ENCODE data around the gene MARVELD2. TPM values are rescaled to one million over a fixed set of nuclear protein-coding genes. Genes with fewer than 3 reads are reported as not detected.
"Not testable (repeated sequence)": the region's sequence is repeated elsewhere in the genome, so short reads cannot be mapped to it uniquely, and the experiment has no call there.

The MARVELD2 gene, protein sequence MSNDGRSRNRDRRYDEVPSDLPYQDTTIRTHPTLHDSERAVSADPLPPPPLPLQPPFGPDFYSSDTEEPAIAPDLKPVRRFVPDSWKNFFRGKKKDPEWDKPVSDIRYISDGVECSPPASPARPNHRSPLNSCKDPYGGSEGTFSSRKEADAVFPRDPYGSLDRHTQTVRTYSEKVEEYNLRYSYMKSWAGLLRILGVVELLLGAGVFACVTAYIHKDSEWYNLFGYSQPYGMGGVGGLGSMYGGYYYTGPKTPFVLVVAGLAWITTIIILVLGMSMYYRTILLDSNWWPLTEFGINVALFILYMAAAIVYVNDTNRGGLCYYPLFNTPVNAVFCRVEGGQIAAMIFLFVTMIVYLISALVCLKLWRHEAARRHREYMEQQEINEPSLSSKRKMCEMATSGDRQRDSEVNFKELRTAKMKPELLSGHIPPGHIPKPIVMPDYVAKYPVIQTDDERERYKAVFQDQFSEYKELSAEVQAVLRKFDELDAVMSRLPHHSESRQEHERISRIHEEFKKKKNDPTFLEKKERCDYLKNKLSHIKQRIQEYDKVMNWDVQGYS
- 1.5 TPM for total RNA-seq
- long read RNA-seq, partial matches to known transcripts: 1 of 1 reads
- long read RNA-seq, other reads (novel, unspliced or antisense): 0 of 1 reads

DNA sequence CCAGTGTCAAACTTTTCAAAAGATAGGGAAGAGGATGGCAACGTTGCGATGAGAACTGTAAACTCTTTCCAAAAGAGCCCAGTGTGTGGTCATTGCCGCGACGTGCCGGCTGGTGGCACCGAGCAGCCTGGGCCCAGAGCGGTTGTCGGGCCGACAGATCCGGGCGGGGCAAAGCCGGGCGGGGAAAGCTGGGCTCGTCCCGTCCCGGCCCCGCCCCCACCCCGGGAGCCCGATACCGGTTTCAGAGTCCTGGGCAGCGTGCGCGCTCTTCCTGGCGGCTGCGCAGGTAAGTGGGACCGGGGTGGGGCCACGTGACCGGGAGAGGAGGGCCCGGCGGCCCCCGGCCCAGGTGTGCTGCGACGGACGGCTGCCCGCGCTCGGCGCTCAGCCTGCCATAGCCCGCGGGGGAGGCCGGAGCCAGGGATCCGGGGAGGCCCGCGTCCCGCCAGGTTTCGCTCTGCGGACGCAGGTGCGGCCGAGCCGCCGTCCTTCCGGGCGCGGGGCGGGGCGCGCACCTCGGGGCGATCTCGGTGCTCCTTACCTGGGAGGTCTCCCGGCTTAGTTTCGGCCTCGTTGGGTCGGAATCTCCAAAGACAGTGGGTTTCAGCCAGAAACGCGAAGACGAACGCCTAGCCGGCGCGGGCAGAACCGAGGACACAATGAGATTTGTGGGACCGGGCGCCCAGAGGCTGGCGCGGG lies at the start of gene MARVELD2:
MARVELD2 (plus strand) TSS at position 232 of the 699 bp plus-strand sequence. CDS start 4,270 bp downstream, outside the sequence.
- DNase-seq (ENCODE audit: missing footprints): peak; percentile 74
- intact Hi-C loops (cut with DNase I): no loop called here
- ATAC-seq: peak; percentile 91

DNA sequence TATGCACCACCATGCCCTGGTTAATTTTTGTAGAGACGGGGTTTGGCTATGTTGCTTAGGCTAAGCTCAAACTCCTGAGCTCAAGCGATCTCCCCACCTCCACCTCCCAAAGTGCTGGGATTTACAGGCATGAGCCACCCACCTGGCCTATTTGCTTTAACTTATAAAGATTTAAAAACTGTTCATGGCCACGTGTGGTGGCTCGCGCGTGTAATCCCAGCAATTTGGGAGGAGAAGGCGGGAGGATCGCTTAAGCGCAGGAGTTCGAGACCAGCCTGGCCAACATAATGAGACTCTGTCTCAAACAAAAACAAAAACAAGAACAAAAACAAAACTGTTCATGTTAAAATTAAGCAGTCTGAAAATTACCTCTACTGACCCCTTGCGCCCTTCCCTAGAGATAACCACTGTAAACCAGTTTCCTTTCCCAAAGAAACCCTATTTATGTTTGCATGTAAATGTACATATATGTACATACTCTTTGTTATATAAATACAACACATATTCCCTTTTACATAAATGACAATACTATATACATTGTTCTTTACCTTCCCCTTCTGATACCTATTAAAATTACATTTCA lies 47.1 kb upstream of the MARVELD2 start:
- ATAC-seq (no peak), DNase-seq (ENCODE audit: missing footprints) (no peak)
- intact Hi-C loops (cut with DNase I): no loop called here

DNA sequence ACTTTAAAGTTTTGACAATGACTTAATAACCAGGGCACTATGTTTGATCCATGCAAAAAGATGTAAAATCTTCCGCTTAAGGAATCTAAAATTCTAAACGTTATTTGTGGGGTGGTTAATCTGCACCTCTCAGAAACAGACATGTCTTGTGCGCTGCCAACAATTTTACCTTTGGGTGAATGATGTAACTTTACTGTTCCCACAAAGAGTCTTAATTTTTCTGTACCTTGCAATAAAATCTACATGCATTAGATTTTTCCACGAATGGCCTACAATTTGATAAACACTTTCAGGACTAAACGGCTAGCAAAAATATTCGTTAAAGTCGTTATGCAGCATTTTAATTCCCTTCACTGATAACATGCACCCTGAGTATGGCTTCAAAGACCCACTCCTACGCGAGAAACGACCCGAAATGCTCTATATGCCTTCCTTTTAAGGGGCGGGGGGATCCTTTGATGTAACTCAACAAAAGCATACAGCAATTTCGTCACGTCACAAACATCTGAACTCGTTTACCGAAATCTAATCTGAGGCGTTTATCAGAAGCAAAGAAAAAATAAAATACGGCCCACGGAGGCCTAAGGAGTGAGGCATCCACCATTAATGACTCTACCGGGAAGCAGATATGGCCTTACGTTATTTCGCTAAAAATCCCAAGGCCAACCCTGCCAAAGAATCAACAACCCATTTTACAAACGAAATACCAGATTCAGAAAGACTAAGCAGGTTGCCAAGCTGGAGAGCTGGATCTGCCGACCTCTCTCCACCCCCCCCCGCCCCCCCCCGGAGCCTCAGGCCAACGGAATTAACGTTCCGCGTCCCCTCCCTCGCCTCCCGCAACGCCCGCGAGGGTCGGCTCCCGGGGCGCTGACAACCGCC lies 46.2 kb upstream of the MARVELD2 start:
- intact Hi-C loops (cut with DNase I): no loop called here
- no peak for DNase-seq (ENCODE audit: missing footprints)
- peak; percentile 54 for ATAC-seq

DNA sequence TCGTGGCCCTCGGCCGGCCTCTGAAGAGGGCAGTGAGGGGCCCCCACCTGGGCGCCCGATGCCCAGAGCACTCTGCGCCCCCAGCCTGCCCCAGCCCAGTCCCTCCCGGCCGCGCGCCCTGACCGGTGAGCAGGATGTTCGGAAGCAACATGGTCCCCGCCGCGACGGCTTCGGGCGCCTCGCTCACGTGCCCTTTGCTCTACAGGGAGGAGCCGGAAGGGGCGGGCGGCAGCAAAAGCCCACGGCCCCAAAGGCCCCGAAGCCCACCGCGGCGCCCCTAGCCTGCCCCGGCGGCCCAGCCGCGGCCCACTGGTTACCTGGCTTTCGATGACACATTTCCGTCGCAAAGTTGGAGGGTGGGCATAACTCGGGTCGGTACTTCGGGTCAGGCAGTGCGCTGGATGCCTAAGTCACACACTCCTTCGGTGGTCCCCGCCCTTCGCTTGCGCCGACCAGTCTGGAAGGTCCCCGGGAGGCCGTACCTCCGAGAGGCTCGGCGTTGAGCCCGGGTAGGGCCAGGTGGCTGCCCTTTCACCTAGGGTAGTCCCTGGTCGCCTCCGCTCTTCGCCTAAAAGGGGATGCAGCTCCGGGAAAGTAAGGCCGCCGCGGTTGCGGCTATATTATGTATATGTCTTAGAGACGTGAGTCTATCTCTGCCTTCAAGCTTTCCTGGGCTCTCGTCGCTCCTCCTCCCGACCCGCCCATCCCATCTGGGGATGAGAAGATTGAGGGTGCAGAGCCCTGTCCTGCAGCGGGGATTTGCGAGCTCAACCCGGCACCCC lies 45.4 kb upstream of the MARVELD2 start, which contains the start of the genes AK6, RAD17 and TAF9:
AK6 (minus strand) TSS at position 181 of the 782 bp plus-strand sequence; CDS start at position 151, 30 bp downstream.
RAD17 (plus strand) TSS at position 479 of the 782 bp plus-strand sequence. CDS start 2,391 bp downstream, outside the sequence.
TAF9 (minus strand) TSS at position 181 of the 782 bp plus-strand sequence. CDS start 3,783 bp downstream, outside the sequence.
- DNase-seq (ENCODE audit: missing footprints) (peak; percentile 97), ATAC-seq (peak; percentile 98)
- intact Hi-C loops (cut with DNase I): no loop called here

DNA sequence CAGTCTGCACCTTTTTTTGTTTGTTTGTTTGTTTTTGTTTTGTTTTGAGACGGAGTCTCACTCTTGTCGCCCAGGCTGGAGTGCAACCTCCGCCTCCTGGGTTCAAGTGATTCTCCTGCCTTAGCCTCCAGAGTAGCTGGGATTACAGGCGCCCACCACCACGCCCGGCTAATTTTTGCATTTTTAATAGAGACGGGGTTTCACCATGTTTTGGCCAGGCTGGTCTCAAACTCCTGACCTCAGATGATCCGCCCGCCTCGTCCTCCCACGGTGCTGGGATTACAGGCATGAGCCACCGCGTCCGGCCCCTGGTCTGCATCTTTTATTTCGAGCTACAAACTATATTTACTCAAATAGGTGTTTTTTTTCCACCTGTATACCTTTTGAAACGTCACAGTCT lies 44.6 kb upstream of the MARVELD2 start:
- DNase-seq (ENCODE audit: missing footprints); intact Hi-C loops (cut with DNase I); ATAC-seq: not testable (repeated sequence)

DNA sequence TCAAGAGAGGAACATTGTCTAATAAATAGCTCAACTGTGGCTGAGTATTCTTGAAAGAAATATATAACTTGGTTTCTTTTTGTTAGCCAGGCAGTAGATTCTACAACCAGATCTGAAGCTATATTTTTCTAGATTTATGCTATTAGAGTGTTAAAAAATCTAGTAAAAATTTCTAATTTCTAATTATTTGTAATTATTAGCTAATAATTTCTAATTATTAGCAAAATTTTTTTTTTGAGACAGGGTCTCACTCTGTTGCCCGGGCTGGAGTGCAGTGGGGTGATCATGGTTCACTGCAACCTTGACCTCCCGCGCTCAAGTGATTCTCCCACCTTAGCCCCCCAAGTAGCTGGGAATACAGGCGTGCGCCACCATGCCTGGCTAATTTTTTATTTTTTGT lies 42.5 kb upstream of the MARVELD2 start:
- intact Hi-C loops (cut with DNase I): no loop called here
- DNase-seq (ENCODE audit: missing footprints): no peak
- no peak for ATAC-seq

DNA sequence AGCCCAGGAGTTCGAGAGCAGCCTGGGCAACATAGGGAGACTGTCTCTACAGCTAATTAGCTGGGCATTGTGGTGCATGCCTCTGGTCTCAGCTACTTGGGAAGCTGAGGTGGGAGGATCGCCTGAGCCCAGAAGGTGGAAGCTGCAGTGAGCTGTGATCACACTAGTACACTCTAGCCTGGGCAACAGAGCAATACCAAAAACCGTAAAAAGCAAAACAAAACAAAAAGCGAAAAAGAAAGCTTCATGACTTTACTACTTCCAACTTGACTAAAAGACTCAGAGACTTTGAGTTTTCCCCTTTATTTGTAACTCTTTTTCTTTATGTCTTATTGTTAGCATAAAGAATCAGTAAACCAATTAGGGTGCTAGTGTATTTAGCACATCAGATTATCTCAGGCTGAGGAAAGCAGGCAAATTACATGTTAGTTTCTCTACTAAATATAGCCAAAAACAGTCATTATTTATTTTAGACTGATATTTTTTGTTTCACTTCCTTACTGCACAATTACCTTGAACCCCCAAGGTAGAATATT lies 39.9 kb upstream of the MARVELD2 start:
- ATAC-seq (no peak), DNase-seq (ENCODE audit: missing footprints) (no peak)
- intact Hi-C loops (cut with DNase I): no loop called here

DNA sequence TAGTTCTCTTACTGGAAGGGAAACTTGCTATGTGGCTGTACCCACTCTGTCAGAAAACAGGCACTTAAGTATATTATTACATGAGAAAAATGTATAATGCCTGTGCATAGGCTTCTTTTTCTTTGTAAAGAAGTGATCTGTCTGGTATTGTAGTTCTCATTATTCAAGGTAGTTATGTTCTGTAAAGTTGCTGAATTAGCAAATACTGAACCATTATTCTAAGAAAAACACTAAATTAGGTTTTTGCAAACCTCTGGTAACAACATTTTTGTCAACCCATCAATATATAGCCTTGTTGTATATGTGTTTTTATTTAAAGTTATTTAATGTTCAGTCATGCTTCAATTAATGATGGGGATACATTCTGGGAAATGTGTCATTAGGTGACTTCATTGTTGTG lies 36.5 kb upstream of the MARVELD2 start:
- DNase-seq (ENCODE audit: missing footprints) (no peak), ATAC-seq (no peak)
- intact Hi-C loops (cut with DNase I): no loop called here

DNA sequence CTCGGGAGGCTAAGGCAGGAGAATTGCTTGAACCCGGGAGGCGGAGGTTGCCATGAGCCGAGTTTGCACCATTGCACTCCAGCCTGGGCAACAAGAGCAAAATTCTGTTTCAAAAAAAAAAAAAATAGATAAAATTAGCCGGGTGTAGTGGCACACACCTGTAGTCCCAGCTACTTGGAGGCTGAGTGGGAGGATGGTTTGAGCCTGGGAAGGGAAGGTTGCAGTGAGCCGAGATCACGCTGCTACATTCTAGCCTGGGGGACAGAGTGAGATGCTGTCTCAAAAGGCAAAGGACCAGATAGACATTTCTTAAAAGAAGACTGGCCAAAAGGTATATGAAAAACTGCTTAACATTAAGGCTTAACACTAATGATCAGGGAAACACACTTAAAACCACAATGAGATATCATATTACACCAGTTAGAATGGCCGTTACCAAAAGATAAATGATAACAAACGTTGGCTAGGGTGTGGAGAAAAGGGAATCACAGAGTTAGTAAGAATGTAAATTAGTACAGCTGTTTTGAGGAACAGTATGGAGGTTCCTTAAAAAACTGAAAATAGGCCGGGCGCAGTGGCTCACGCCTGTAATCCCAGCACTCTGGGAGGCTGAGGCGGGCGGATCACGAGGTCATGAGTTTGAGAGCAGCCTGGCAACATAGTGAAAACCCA lies 10.1 kb upstream of the MARVELD2 start:
- intact Hi-C loops (cut with DNase I): no loop called here

DNA sequence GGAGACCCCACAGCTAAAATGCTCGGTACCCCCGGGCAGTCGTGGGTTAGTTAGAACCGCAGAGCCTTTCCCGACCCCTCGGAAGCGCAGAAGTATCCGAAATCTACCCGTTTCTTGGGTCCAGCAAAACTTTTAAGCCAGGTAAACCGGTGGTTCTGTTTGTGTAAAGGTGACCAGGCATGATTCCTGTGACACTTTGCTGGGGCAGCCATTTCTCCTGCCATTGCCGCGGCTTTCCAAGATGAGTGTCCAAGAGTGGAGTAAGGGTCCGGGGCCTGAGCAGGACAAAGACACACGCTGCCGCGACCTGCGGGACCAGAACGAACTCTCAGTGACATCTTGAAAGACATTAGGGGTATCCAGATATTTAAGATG lies 655 bp downstream of the MARVELD2 start:
- no peak for DNase-seq (ENCODE audit: missing footprints)
- intact Hi-C loops (cut with DNase I): no loop called here
- ATAC-seq: no peak

More for the DNA sequence above, 10.1 kb upstream of the MARVELD2 start:
- ATAC-seq (no peak), DNase-seq (ENCODE audit: missing footprints) (no peak)

DNA sequence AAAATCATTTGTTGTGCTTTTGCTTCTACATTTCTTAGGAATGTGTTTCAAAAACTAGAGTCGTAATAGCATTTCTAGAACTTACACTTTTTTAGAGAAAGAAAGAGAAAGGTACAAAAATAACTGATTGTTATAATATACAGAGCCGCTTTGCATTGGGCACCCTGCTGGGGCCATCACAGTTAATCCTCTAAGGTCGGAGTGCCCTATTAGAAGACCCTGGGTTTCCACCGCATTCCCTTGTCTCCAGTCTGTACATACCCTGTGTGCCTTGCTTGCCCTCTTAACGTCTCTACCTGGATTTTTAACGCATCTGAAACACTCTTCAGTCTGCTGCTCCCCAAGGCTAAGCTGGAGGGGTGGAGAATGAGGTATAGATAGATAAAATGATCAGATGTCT lies 1.3 kb downstream of the MARVELD2 start:
- ATAC-seq: no peak
- no peak for DNase-seq (ENCODE audit: missing footprints)
- intact Hi-C loops (cut with DNase I): no loop called here

DNA sequence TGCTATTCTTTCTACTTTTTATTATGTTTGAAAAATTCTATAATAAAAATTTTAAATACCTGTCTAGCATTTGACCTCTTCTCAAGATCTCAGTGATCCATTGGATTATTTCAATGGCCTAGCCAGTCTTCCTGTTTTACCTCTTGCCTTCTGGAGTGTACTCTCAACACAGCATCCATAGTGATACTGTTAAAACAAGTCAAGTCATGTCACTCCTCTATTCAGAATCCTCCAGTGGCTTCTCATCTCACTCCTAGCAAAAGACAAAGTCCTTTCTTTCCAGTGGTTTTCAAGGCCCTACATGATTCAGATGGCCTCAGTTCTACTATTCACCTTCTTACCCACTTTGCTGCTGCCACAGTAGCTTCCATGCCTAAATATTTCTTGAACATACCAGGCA lies 1.8 kb downstream of the MARVELD2 start:
- ATAC-seq: no peak
- no peak for DNase-seq (ENCODE audit: missing footprints)
- intact Hi-C loops (cut with DNase I): no loop called here

DNA sequence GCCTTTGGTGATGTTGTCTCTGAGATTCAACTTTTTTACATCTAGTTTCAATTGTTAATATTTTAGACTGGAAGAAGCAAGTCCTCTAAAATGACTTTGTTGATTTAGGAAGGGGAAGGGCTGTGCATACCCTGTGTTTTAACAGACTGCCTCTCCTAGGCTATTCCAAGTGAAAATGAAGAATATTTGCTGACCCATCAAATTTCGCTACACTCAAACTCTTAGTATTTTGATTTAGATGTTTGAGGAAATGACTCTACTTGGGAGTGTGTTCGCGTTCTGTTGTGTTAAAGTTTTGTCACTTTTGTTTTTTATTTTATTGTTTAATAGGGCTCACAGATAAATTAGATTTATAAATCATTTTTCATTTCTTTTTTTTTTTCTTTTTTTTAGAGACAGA lies 3.6 kb downstream of the MARVELD2 start:
- DNase-seq (ENCODE audit: missing footprints) (no peak), ATAC-seq (no peak)
- intact Hi-C loops (cut with DNase I): no loop called here

DNA sequence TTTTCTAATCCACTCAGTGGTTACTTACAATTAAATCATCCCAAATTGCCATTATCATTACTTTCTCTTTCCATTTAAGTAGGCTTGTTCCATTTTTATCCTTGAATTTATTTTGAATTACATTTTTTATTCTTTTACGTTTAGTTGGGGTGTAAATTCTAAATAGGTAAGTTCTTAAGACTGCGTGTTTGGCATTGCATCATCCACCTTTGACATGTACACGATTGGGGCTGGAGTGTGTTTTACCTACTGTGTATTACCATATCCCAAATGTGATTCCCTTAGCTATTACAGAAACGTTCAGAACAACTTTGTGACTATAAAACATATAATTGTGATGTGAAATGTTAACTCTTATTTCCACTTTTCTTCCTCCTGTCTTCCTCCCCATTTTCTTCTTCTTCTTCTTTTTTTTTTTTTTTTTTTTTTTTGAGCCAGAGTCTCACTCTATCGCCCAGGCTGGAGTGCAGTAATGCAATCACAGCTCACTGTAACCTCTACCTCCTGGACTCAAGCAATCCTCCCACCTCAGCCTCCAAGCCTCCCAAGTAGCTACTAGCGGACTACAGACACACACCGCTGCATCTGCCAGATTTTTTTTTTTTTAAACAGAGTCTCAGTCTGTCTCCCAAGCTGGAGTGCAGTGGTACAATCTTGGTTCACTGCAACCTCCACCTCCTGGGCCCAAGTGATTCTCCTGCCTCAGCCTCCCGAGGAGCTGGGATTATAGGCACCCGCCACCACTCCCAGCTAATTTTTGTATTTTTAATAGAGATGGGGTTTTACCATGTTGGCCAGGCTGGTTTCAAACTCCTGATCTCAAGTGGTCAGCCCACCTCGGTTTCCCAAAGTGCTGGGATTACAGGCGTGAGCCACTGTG lies 16.7 kb downstream of the MARVELD2 start:
- DNase-seq (ENCODE audit: missing footprints): no peak
- ATAC-seq: no peak
- intact Hi-C loops (cut with DNase I): no loop called here

DNA sequence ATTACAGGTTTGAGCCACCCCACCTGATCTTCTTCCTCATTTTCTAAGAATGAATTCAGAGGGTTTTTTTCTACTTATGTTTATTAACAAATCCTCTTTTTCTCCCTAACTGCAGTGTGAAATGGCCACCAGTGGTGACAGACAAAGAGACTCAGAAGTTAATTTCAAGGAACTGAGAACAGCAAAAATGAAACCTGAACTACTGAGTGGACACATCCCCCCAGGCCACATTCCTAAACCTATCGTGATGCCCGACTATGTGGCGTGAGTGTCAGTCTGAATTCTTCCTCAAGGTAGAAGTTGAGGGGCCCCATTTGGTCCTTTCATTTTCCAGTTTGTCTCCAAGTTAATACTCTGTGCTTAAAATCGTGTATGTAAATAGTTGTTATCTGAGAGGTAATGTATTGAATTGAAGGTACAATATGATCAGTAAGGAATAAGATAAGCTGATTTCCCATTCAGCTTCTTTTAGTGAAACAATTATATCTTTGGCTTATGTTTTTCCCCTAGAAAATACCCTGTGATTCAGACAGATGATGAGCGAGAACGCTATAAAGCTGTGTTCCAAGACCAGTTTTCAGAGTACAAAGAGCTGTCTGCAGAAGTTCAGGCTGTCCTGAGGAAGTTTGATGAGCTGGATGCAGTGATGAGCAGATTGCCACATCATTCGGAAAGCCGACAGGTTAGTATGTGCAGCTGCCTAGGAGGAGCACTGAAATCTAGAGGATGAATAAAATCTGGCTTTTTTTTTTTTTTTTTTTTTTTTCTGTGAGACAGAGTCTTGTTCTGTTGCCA lies 17.7 kb downstream of the MARVELD2 start:
- ATAC-seq (no peak), DNase-seq (ENCODE audit: missing footprints) (no peak)
- intact Hi-C loops (cut with DNase I): no loop called here
